HepG2 (cell line): ENCODE data around the gene ATOSB. TPM values are rescaled to one million over a fixed set of nuclear protein-coding genes. Genes with fewer than 3 reads are reported as not detected.

Experiments
- NKX3-1 ChIP-seq: sonication (generic); formaldehyde crosslinking; IDR thresholded peaks from 2 replicates; pipeline ENCODE4 v1.5.0; 2020; ENCODE audit warnings: missing genetic modification reagents
- SP140L ChIP-seq: sonication (generic); formaldehyde crosslinking; IDR thresholded peaks from 2 replicates; pipeline ENCODE4 v1.4.0; 2020; ENCODE audit warnings: missing genetic modification reagents, borderline replicate concordance
- XBP1 ChIP-seq: sonication (generic); formaldehyde crosslinking; IDR thresholded peaks from 2 replicates; pipeline ENCODE4 v1.5.0; 2020; ENCODE audit warnings: missing genetic modification reagents
- ZNF230 ChIP-seq: sonication (generic); formaldehyde crosslinking; IDR thresholded peaks from 2 replicates; pipeline ENCODE4 v1.4.0; 2020; ENCODE audit warnings: mild to moderate bottlenecking, missing genetic modification reagents
- ZNF329 ChIP-seq: sonication (generic); formaldehyde crosslinking; IDR thresholded peaks from 2 replicates; pipeline ENCODE4 v1.9.0; 2021; ENCODE audit warnings: low read depth, mild to moderate bottlenecking, missing genetic modification reagents
- ZNF563 ChIP-seq: sonication (generic); formaldehyde crosslinking; IDR thresholded peaks from 2 replicates; pipeline ENCODE4 v1.8.0; 2022; ENCODE audit warnings: mild to moderate bottlenecking, moderate library complexity, missing genetic modification reagents
- ZNF652 ChIP-seq: IDR thresholded peaks from 2 replicates; pipeline ENCODE4 v1.6.1; 2016; ENCODE audit warnings: low read depth, borderline replicate concordance
- polyA plus RNA-seq, 8 experiments: library from polyadenylated mRNA; depleted of rRNA in 3 of 8; stranded (reverse) in 7 of 8; unstranded in 1 of 8; fragments of >200 nt; fragmentation: Illumina TruSeq in 4 of 8; extraction: Trizol in 4 of 8; gene quantifications; 2 replicates each; pipeline versions ENCODE4 v1.2.1 to v1.2.3, GENCODE V29; 2011 to 2016; ENCODE audit warnings: low read depth in 4 of 8, missing spikeins in 1 of 8, mixed read lengths in 1 of 8; ENCODE audit not compliant: insufficient read depth in 1 of 8
- total RNA-seq, 5 experiments: library from RNA; depleted of rRNA; stranded (reverse); fragments of >200 nt; fragmentation: Illumina TruSeq; extraction: Trizol; gene quantifications; 2 replicates each; pipeline ENCODE4 v1.2.3, GENCODE V29; 2016; ENCODE audit warnings: low read depth in 1 of 5
- TF ChIP-seq, protein P1 (sequence below): sonication (generic); formaldehyde crosslinking; IDR thresholded peaks from 2 replicates; pipeline ENCODE4 v1.8.1; 2023; ENCODE audit warnings: mild to moderate bottlenecking, missing genetic modification reagents
- TF ChIP-seq, protein P2 (sequence below): sonication (generic); formaldehyde crosslinking; IDR thresholded peaks from 2 replicates; pipeline ENCODE4 v1.4.0; 2020; ENCODE audit warnings: missing genetic modification reagents
- TF ChIP-seq, protein P3 (sequence below): sonication (generic); formaldehyde crosslinking; IDR thresholded peaks from 2 replicates; pipeline ENCODE4 v1.5.0; 2020; ENCODE audit warnings: missing genetic modification reagents, mild to moderate bottlenecking, borderline replicate concordance
- TF ChIP-seq, protein P4 (sequence below): sonication (generic); formaldehyde crosslinking; IDR thresholded peaks from 2 replicates; pipeline ENCODE4 v1.5.0; 2020; ENCODE audit warnings: missing genetic modification reagents
- TF ChIP-seq, protein P5 (sequence below): sonication (generic); formaldehyde crosslinking; IDR thresholded peaks from 2 replicates; pipeline ENCODE4 v1.5.0; 2020; ENCODE audit warnings: mild to moderate bottlenecking, missing genetic modification reagents, borderline replicate concordance

The ATOSB gene
- total and polyA plus RNA-seq, 2 of the 13 experiments (the other 11 are each of a cell fraction or from before 2014, with no cell fraction given), result 1.9 to 6.4 TPM

DNA sequence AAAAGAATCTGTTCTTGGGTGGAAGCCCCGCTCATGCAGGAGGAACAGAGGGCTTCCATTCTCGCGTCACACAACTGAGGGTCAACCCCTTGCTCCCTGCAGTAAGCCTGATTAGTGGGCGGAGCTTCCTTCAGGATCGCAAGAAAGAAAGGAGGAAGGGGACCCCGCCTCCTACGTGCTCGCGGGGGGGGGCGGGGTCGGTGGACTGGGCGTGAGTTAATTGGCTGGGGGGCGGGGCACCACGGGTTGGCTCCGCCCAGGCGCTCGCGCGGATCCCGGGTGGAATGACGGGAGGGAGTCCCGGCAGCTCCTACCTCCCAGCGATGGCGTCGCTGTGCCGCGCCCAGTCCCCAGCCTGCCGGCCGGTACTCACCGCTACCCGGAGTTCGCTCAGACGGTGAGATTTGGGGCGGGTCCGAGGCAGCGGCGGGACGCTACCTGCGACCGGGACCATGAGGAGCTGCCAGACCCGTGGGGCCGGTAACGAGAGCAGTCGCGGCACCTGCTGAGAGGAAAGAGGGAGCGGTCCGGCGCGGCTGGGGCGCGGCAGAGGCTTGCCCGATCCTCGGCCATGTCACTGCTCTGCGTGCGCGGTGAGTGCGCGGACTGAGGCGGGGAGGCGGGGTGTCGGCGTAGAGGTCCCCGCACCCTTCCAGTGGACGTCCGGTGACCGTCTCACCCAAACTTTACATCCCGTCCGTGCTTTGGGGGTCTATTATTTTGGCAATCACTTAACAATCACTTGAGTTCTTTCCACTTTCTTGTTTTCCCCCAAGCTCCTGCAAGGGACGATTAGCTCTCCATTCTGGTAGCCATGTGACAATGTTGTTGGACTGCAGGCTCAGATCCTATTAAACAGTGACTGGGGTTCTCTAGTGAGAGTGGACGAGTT is 46.3 kb upstream of the ATOSB start, which contains the start of gene UNC13B (continued):
- TF ChIP-seq, protein P1, sequence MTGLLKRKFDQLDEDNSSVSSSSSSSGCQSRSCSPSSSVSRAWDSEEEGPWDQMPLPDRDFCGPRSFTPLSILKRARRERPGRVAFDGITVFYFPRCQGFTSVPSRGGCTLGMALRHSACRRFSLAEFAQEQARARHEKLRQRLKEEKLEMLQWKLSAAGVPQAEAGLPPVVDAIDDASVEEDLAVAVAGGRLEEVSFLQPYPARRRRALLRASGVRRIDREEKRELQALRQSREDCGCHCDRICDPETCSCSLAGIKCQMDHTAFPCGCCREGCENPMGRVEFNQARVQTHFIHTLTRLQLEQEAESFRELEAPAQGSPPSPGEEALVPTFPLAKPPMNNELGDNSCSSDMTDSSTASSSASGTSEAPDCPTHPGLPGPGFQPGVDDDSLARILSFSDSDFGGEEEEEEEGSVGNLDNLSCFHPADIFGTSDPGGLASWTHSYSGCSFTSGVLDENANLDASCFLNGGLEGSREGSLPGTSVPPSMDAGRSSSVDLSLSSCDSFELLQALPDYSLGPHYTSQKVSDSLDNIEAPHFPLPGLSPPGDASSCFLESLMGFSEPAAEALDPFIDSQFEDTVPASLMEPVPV (CRISPR knock-in tag), result no peak
- TF ChIP-seq NKX3-1 (CRISPR knock-in tag) (0 out of 2 replicates have a peak, but pooled peaks have one; percentile 36), ZNF652 (CRISPR knock-in tag) (no peak), SP140L (CRISPR knock-in tag) (no peak), XBP1 (no peak; the same call in 1 of the 2 replicates), ZNF563 (peak; percentile 70; the same call in 1 of the 2 replicates), ZNF230 (CRISPR knock-in tag) (peak; percentile 67; the same call in 1 of the 2 replicates), ZNF329 (CRISPR knock-in tag) (peak; percentile 44; the same call in 1 of the 2 replicates)
- TF ChIP-seq, protein P2, sequence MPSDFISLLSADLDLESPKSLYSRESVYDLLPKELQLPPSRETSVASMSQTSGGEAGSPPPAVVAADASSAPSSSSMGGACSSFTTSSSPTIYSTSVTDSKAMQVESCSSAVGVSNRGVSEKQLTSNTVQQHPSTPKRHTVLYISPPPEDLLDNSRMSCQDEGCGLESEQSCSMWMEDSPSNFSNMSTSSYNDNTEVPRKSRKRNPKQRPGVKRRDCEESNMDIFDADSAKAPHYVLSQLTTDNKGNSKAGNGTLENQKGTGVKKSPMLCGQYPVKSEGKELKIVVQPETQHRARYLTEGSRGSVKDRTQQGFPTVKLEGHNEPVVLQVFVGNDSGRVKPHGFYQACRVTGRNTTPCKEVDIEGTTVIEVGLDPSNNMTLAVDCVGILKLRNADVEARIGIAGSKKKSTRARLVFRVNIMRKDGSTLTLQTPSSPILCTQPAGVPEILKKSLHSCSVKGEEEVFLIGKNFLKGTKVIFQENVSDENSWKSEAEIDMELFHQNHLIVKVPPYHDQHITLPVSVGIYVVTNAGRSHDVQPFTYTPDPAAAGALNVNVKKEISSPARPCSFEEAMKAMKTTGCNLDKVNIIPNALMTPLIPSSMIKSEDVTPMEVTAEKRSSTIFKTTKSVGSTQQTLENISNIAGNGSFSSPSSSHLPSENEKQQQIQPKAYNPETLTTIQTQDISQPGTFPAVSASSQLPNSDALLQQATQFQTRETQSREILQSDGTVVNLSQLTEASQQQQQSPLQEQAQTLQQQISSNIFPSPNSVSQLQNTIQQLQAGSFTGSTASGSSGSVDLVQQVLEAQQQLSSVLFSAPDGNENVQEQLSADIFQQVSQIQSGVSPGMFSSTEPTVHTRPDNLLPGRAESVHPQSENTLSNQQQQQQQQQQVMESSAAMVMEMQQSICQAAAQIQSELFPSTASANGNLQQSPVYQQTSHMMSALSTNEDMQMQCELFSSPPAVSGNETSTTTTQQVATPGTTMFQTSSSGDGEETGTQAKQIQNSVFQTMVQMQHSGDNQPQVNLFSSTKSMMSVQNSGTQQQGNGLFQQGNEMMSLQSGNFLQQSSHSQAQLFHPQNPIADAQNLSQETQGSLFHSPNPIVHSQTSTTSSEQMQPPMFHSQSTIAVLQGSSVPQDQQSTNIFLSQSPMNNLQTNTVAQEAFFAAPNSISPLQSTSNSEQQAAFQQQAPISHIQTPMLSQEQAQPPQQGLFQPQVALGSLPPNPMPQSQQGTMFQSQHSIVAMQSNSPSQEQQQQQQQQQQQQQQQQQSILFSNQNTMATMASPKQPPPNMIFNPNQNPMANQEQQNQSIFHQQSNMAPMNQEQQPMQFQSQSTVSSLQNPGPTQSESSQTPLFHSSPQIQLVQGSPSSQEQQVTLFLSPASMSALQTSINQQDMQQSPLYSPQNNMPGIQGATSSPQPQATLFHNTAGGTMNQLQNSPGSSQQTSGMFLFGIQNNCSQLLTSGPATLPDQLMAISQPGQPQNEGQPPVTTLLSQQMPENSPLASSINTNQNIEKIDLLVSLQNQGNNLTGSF, result peak; percentile 42; the same call in 1 of the 2 replicates
- TF ChIP-seq, protein P3, sequence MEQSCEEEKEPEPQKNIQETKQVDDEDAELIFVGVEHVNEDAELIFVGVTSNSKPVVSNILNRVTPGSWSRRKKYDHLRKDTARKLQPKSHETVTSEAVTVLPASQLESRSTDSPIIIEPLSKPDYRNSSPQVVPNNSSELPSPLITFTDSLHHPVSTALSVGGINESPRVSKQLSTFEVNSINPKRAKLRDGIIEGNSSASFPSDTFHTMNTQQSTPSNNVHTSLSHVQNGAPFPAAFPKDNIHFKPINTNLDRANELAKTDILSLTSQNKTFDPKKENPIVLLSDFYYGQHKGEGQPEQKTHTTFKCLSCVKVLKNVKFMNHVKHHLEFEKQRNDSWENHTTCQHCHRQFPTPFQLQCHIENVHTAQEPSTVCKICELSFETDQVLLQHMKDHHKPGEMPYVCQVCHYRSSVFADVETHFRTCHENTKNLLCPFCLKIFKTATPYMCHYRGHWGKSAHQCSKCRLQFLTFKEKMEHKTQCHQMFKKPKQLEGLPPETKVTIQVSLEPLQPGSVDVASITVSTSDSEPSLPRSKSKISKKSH (CRISPR knock-in tag), result no peak; the same call in 1 of the 2 replicates
- TF ChIP-seq, protein P4, sequence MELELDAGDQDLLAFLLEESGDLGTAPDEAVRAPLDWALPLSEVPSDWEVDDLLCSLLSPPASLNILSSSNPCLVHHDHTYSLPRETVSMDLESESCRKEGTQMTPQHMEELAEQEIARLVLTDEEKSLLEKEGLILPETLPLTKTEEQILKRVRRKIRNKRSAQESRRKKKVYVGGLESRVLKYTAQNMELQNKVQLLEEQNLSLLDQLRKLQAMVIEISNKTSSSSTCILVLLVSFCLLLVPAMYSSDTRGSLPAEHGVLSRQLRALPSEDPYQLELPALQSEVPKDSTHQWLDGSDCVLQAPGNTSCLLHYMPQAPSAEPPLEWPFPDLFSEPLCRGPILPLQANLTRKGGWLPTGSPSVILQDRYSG (CRISPR knock-in tag), result 0 out of 2 replicates have a peak, but pooled peaks have one; percentile 61
- TF ChIP-seq, protein P5, sequence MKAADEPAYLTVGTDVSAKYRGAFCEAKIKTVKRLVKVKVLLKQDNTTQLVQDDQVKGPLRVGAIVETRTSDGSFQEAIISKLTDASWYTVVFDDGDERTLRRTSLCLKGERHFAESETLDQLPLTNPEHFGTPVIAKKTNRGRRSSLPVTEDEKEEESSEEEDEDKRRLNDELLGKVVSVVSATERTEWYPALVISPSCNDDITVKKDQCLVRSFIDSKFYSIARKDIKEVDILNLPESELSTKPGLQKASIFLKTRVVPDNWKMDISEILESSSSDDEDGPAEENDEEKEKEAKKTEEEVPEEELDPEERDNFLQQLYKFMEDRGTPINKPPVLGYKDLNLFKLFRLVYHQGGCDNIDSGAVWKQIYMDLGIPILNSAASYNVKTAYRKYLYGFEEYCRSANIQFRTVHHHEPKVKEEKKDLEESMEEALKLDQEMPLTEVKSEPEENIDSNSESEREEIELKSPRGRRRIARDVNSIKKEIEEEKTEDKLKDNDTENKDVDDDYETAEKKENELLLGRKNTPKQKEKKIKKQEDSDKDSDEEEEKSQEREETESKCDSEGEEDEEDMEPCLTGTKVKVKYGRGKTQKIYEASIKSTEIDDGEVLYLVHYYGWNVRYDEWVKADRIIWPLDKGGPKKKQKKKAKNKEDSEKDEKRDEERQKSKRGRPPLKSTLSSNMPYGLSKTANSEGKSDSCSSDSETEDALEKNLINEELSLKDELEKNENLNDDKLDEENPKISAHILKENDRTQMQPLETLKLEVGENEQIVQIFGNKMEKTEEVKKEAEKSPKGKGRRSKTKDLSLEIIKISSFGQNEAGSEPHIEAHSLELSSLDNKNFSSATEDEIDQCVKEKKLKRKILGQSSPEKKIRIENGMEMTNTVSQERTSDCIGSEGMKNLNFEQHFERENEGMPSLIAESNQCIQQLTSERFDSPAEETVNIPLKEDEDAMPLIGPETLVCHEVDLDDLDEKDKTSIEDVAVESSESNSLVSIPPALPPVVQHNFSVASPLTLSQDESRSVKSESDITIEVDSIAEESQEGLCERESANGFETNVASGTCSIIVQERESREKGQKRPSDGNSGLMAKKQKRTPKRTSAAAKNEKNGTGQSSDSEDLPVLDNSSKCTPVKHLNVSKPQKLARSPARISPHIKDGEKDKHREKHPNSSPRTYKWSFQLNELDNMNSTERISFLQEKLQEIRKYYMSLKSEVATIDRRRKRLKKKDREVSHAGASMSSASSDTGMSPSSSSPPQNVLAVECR (CRISPR knock-in tag), result peak; percentile 97
